Erythroblast (primary cell): ENCODE data around the gene SNX30.
A peak's percentile ranks its signal among the peaks of the same experiment; 100 is the strongest.

ENCODE experiments used
- DNase-seq, 2 experiments: peaks; one replicate each; lab custom pipeline; 2025; lab: John Stamatoyannopoulos, UW
- GATA1 ChIP-seq: IDR thresholded peaks from 2 replicates; pipeline ENCODE4 v1.6.1; 2011; ENCODE audit warnings: low read depth, mild to moderate bottlenecking, control low read depth, low read length, moderate library complexity
- POLR2A ChIP-seq: IDR thresholded peaks from 2 replicates; pipeline ENCODE4 v1.6.1; 2011; ENCODE audit warnings: mild to moderate bottlenecking, low read length

The SNX30 gene

GRCh38 chr9:112809906-112810305 is 59.3 kb downstream of the SNX30 start:
- no peak for TF ChIP-seq GATA1
- TF ChIP-seq POLR2A, result no peak

GRCh38 chr9:112810696-112811490 is 60.3 kb downstream of the SNX30 start:
- peak; percentile 7 to 50 for DNase-seq
- TF ChIP-seq POLR2A, result no peak
- no peak for TF ChIP-seq GATA1

More at GRCh38 chr9:112809906-112810305, 59.3 kb downstream of the SNX30 start:
- DNase-seq, result no peak

DNA sequence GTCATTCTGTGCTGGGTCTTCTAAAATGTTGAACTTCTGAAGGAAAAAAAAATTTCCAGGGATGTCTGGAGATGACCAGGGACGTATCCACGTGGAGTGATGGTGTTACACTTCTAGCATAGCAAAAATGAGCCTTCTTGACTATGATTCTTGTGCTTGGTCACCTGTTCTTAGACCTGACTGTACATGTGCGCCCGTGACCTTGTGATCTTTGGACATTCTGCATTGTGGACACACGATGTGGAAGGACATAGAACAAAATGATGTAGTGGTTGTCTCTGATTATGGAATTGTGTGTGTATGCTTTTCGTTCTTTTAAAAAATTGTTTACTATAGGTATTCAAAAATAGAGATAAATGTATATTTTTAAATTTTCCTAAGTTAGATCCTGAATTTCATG is 61.0 kb downstream of the SNX30 start:
- DNase-seq, result no peak
- TF ChIP-seq POLR2A (no peak), GATA1 (no peak)

- DNase-seq, result no peak
- TF ChIP-seq GATA1, result no peak
- no peak for TF ChIP-seq POLR2A
These were observed 65.3 kb downstream of the SNX30 start for GRCh38 chr9:112815868-112816267.

DNA sequence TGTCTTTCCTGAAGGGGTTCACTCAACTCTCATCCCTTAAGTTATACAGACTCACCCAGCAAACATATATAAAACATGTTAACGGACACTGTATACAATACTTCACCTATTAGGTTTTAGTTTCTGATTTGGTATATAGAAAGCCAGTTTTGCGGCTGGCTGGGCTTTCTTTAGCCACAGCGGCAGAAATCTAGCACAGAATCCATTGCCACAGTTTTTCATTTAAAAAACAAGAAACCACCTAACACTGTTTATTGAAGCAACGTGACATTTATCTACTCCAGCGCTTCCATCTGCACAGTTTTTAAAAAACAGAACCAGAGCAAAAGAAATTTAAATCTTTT is 67.3 kb downstream of the SNX30 start:
- no peak for TF ChIP-seq POLR2A
- TF ChIP-seq GATA1, result no peak
- no peak for DNase-seq

DNA sequence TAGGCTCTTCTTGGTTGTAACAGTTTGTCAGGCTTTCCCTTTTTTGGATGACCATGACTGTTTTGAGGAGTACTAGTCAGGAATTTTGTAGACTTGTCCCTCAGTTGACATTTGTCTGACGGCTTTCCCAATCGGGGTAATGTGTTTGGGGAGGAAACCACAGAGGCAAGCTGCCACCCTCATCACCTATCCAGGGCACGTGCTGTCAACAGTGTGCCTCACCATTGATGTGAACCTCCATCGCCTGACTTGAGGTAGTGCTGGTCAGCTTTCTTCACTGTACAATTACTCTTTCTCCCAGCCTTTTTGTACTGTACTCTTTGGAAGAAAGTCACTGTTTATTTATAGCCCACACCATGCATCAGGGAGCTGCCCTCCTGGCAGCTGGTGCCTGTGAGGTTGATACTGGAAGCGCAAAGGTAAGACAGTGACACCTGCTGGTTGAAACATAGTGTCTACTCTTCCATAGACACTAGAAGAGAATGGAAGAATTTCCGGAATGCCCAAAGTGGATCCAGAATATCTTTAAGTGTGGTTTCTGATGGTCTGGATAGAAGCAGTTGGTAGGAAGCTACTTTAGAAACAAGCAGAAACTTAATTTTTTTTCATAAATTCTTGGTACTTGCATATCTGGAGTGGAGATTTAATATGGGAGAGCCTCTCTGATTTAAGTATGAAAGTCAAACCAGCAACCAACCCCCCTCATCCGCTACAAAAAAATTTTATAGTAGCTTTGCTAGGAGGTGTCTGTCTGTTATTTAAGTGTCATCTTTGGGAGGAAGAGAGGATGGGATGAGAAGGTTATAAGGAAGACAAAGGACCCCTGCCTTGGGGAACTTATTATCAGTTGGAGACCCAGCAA is 69.3 kb downstream of the SNX30 start:
- no peak for TF ChIP-seq POLR2A
- no peak for TF ChIP-seq GATA1
- DNase-seq, result peak; percentile 30 to 58

DNA sequence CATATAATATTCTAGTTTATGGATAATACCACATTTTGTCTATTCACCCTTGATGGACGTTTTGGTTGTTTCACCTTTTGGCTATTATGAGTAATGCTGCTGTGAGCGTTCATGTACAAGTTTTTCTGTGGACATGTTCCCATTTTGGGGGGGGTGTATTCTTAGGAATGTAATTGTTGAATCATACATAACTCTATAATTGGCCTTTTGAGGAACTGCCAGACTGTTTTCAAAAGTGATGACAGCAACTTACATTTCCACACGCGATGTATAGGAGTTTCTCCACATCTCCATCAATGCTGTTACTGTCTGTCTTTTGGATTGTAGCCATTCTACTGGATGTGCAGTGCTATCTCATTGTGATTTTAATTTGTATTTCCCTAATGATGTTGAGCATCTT is 70.3 kb downstream of the SNX30 start:
- DNase-seq, result no peak
- TF ChIP-seq POLR2A (no peak), GATA1 (no peak)

GRCh38 chr9:112822618-112823017 is 72.1 kb downstream of the SNX30 start:
- no peak for DNase-seq
- no peak for TF ChIP-seq POLR2A
- TF ChIP-seq GATA1, result no peak

GRCh38 chr9:112823257-112823656 is 72.7 kb downstream of the SNX30 start:
- no peak for TF ChIP-seq POLR2A
- TF ChIP-seq GATA1, result no peak

DNA sequence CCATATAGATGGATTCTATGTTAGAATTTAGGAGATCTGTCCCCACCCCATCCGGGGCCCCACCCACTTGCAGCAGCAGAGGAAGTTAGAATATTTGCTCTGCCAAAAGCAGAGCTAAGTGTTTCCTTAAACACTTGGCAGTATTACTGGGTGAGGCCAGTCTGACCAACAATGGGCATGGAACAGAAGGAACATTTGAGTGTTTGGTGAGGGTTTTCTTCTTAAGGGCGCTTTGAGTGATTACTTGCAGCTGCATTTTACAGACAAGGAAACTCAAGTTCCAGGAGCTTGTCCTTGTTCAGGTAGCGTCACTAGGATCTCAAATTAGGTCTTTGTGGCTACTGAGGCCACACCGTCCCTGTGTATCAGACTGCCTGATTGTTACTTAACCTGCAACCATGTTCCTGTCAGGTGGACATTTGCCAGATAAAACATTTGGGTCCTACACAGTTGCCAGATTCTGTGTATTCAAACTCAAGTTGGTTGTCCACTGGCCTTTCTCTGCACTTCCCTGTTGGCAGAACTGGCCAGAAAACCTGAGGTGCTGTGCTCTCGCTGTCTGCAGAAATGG is 80.8 kb downstream of the SNX30 start:
- TF ChIP-seq GATA1, result no peak
- TF ChIP-seq POLR2A, result no peak
- DNase-seq, result no peak

More at GRCh38 chr9:112823257-112823656, 72.7 kb downstream of the SNX30 start:
- DNase-seq, result no peak

- no peak for DNase-seq
- no peak for TF ChIP-seq GATA1
- no peak for TF ChIP-seq POLR2A
These were observed 81.4 kb downstream of the SNX30 start for GRCh38 chr9:112831969-112832368.

DNA sequence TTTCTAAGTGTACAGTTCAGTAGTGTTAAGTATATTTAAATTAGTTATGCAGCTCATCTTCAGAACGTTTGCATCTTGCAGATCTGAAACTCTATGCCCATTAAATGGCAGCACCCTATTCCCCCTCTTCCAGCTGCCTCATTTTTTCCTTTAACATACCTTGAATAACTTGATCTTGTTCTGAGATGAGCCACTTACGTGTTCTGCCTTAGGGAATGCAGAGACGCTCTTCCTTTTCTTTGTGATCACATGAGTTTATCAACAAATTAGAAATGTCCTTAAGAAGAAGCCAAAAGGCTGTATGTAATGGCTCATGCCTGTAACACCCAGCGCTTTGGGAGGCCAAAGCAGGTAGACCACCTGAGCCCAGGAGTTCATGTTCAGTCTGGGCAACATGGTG is 82.5 kb downstream of the SNX30 start:
- TF ChIP-seq POLR2A (no peak), GATA1 (no peak)
- DNase-seq, result no peak

GRCh38 chr9:112836394-112836793 is 85.8 kb downstream of the SNX30 start:
- TF ChIP-seq POLR2A, result no peak
- TF ChIP-seq GATA1, result no peak
- DNase-seq, result no peak

GRCh38 chr9:112838342-112838741 is 87.8 kb downstream of the SNX30 start:
- TF ChIP-seq GATA1, result no peak
- no peak for DNase-seq
